HepG2 (cell line): ENCODE results near the gene KANSL1L. TPM values are rescaled to one million over a fixed set of nuclear protein-coding genes. Genes with fewer than 3 reads are reported as not detected.

Source experiments
- ATAC-seq: fragments of 200-7000 bp; cut with Tn5 transposase; 3 replicates; pipeline ENCODE4 v1.9.1; 2020; ENCODE audit warnings: mild to moderate bottlenecking, moderate library complexity
- BruUV-seq: library from RNA; stranded (reverse); fragments of 400-500 nt; replicated peaks from 2 replicates; lab custom pipeline; 2021; lab: Mats Ljungman, UMichigan
- CTCF ChIA-PET: fragments of 300-600 bp; formaldehyde crosslinking; extraction: SDS; loops from one replicate; lab custom pipeline; 2021; ENCODE audit warnings: low total read pairs, inconsistent platforms, low intra/inter-chr PET ratio; lab: Yijun Ruan, JAX
- POLR2A ChIA-PET: fragments of 350-600 bp; sonication (Branson Sonifier 250); formaldehyde crosslinking; loops from one replicate; lab custom pipeline; 2020; ENCODE audit warnings: antibody characterized with exemption, inconsistent platforms; lab: Yijun Ruan, JAX
- DNase-seq: peaks from one replicate; pipeline ENCODE4 v3.0.0-alpha.2; 2015; ENCODE audit warnings: low spot score
- FAIRE-seq: peaks from 3 replicates; lab custom pipeline; 2011; peaks lifted over from hg19 to GRCh38; lab: Jason Lieb, UNC
- H2AFZ ChIP-seq: one replicate; pipeline ENCODE4 v1.6.1; 2011; ENCODE audit warnings: low read length, inconsistent platforms
- H3K27ac ChIP-seq: fragments of 300-600 bp; 3 replicates; pipeline ENCODE4 v1.8.0; 2011; ENCODE audit warnings: mixed run types, mild to moderate bottlenecking, mixed read lengths, low read length, inconsistent platforms; ENCODE audit not compliant: insufficient read depth; ENCODE audit errors: extremely low read length
- H3K27me3 ChIP-seq, 2 experiments: fragments of 200-600 bp in 1 of 2; 2 replicates in 1 of 2; 3 replicates in 1 of 2; pipeline versions ENCODE4 v1.6.0 to v1.8.0; 2011; ENCODE audit warnings: low read length in 2 of 2, mild to moderate bottlenecking in 2 of 2, moderate library complexity in 2 of 2, inconsistent platforms in 1 of 2; ENCODE audit not compliant: insufficient read depth in 2 of 2, control insufficient read depth in 1 of 2
- H3K36me3 ChIP-seq, 2 experiments: fragments of 200-600 bp in 1 of 2; replicated peaks in 1 of 2; 2 replicates in 1 of 2; 3 replicates in 1 of 2; pipeline versions ENCODE4 v1.5.1 to v1.8.0; 2011; ENCODE audit warnings: low read length in 2 of 2, inconsistent platforms in 1 of 2; ENCODE audit not compliant: insufficient read depth in 2 of 2, control insufficient read depth in 1 of 2
- H3K4me1 ChIP-seq: 2 replicates; pipeline ENCODE4 v1.5.1; 2012; ENCODE audit warnings: low read length, inconsistent platforms; ENCODE audit not compliant: insufficient read depth
- H3K4me2 ChIP-seq: 2 replicates; pipeline ENCODE4 v1.6.0; 2011; ENCODE audit warnings: low read depth, low read length, inconsistent platforms
- H3K4me3 ChIP-seq, 3 experiments: fragments of 200-600 bp in 1 of 3; sonication (generic), shearing (Covaris generic) in 1 of 3; replicated peaks in 1 of 3; 2 replicates each; pipeline ENCODE4 v1.5.1; 2011 to 2016; ENCODE audit warnings: low read length in 3 of 3, inconsistent platforms in 2 of 3, low read depth in 2 of 3, mild to moderate bottlenecking in 2 of 3, control low read depth in 1 of 3, mixed read lengths in 1 of 3; ENCODE audit not compliant: insufficient read depth in 1 of 3
- H3K79me2 ChIP-seq: one replicate; pipeline ENCODE4 v1.6.1; 2011; ENCODE audit warnings: low read length, inconsistent platforms; ENCODE audit not compliant: insufficient read depth
- H3K9ac ChIP-seq: 2 replicates; pipeline ENCODE4 v1.6.0; 2011; ENCODE audit warnings: mild to moderate bottlenecking, low read depth, low read length, inconsistent platforms; ENCODE audit not compliant: insufficient read depth
- H3K9me3 ChIP-seq: 2 replicates; pipeline ENCODE4 v1.5.1; 2012; ENCODE audit warnings: mild to moderate bottlenecking, low read length
- H4K20me1 ChIP-seq: 2 replicates; pipeline ENCODE4 v1.6.0; 2011; ENCODE audit warnings: inconsistent platforms, mild to moderate bottlenecking, low read length, moderate library complexity; ENCODE audit not compliant: insufficient read depth
- ATF7 ChIP-seq, 2 experiments: fragments of 450-650 bp in 1 of 2; sonication (generic) in 1 of 2; formaldehyde crosslinking in 1 of 2; IDR thresholded peaks; 2 replicates each; pipeline versions ENCODE4 v1.4.0 to v1.6.1; 2016 to 2020; ENCODE audit warnings: antibody characterized with exemption in 1 of 2, mild to moderate bottlenecking in 1 of 2, missing genetic modification reagents in 1 of 2
- BRCA1 ChIP-seq: sonication (generic); formaldehyde crosslinking; IDR thresholded peaks from 2 replicates; pipeline ENCODE4 v1.4.0; 2020; ENCODE audit warnings: missing genetic modification reagents
- XBP1 ChIP-seq: sonication (generic); formaldehyde crosslinking; IDR thresholded peaks from 2 replicates; pipeline ENCODE4 v1.5.0; 2020; ENCODE audit warnings: missing genetic modification reagents
- WGBS: methylation state at CpG from one replicate; pipeline ENCODE4 v1.1.6; 2017; ENCODE audit warnings: low lambda C conversion rate; 5-methylcytosine and 5-hydroxymethylcytosine counted together
- in situ Hi-C: cut with HindIII; loops from 2 replicates; pipeline ENCODE4 v1.10.0; 2017; ENCODE audit warnings: low pct_unique_long_range_greater_than_20kb; ENCODE audit not compliant: extremely low pct_ligation_motif_present
- intact Hi-C: fragments of 100-400 bp; cut with micrococcal nuclease; formaldehyde crosslinking; loops from one replicate; pipeline ENCODE4 v1.10.0; 2022; ENCODE audit not compliant: unreplicated experiment
- polyA plus RNA-seq, 8 experiments: library from polyadenylated mRNA; depleted of rRNA in 3 of 8; stranded (reverse) in 7 of 8; unstranded in 1 of 8; fragments of >200 nt; fragmentation: Illumina TruSeq in 4 of 8; extraction: Trizol in 4 of 8; gene quantifications; 2 replicates each; pipeline versions ENCODE4 v1.2.1 to v1.2.3, GENCODE V29; 2011 to 2016; ENCODE audit warnings: low read depth in 4 of 8, missing spikeins in 1 of 8, mixed read lengths in 1 of 8; ENCODE audit not compliant: insufficient read depth in 1 of 8
- total RNA-seq, 5 experiments: library from RNA; depleted of rRNA; stranded (reverse); fragments of >200 nt; fragmentation: Illumina TruSeq; extraction: Trizol; gene quantifications; 2 replicates each; pipeline ENCODE4 v1.2.3, GENCODE V29; 2016; ENCODE audit warnings: low read depth in 1 of 5
- TF ChIP-seq, protein P1 (sequence below), 2 experiments: sonication (generic) in 1 of 2; formaldehyde crosslinking in 1 of 2; IDR thresholded peaks; 2 replicates each; pipeline versions ENCODE4 v1.6.1 to v1.9.0; 2014 to 2022; ENCODE audit warnings: antibody characterized with exemption in 1 of 2, borderline replicate concordance in 1 of 2, inconsistent platforms in 1 of 2, low read depth in 1 of 2, missing genetic modification reagents in 1 of 2
- TF ChIP-seq, protein P2 (sequence below): sonication (generic); formaldehyde crosslinking; IDR thresholded peaks from 2 replicates; pipeline ENCODE4 v1.4.0; 2020; ENCODE audit warnings: missing genetic modification reagents

KANSL1L gene
- total and polyA plus RNA-seq, 2 of the 13 experiments (the other 11 are each of a cell fraction or from before 2014, with no cell fraction given), result 5.4 to 10.3 TPM

DNA sequence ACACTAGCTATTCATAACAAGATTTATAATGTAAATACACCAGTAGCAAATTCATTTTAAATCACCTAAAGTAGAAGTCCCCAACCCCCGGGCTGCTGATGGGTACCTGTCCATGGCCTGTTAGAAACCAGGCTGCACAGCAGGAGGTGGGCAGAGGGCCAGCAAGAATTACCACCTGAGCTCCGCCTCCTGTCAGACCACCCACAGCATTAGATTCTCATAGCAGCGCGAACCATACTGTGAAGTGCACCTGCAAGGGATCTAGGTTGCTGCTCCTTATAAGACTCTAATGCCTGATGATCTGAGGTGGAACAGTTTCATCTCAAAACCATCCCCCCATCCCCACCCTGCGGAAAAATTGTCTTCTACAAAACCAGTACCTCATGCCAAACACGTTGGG lies 71.3 kb downstream of the KANSL1L start:
- TF ChIP-seq, protein P1, sequence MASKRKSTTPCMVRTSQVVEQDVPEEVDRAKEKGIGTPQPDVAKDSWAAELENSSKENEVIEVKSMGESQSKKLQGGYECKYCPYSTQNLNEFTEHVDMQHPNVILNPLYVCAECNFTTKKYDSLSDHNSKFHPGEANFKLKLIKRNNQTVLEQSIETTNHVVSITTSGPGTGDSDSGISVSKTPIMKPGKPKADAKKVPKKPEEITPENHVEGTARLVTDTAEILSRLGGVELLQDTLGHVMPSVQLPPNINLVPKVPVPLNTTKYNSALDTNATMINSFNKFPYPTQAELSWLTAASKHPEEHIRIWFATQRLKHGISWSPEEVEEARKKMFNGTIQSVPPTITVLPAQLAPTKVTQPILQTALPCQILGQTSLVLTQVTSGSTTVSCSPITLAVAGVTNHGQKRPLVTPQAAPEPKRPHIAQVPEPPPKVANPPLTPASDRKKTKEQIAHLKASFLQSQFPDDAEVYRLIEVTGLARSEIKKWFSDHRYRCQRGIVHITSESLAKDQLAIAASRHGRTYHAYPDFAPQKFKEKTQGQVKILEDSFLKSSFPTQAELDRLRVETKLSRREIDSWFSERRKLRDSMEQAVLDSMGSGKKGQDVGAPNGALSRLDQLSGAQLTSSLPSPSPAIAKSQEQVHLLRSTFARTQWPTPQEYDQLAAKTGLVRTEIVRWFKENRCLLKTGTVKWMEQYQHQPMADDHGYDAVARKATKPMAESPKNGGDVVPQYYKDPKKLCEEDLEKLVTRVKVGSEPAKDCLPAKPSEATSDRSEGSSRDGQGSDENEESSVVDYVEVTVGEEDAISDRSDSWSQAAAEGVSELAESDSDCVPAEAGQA (IDR thresholded peaks at IDR 0.05; ENCODE audit: low read depth), result no peak
- TF ChIP-seq, protein P1 (CRISPR knock-in tag; IDR thresholded peaks at IDR 0.05; ENCODE audit: borderline replicate concordance), result no peak
- TF ChIP-seq BRCA1 (CRISPR knock-in tag) (no peak), ATF7 (IDR thresholded peaks at IDR 0.05) (no peak), ATF7 (CRISPR knock-in tag; IDR thresholded peaks at IDR 0.05) (no peak), XBP1 (CRISPR knock-in tag) (no peak)
- TF ChIP-seq, protein P2, sequence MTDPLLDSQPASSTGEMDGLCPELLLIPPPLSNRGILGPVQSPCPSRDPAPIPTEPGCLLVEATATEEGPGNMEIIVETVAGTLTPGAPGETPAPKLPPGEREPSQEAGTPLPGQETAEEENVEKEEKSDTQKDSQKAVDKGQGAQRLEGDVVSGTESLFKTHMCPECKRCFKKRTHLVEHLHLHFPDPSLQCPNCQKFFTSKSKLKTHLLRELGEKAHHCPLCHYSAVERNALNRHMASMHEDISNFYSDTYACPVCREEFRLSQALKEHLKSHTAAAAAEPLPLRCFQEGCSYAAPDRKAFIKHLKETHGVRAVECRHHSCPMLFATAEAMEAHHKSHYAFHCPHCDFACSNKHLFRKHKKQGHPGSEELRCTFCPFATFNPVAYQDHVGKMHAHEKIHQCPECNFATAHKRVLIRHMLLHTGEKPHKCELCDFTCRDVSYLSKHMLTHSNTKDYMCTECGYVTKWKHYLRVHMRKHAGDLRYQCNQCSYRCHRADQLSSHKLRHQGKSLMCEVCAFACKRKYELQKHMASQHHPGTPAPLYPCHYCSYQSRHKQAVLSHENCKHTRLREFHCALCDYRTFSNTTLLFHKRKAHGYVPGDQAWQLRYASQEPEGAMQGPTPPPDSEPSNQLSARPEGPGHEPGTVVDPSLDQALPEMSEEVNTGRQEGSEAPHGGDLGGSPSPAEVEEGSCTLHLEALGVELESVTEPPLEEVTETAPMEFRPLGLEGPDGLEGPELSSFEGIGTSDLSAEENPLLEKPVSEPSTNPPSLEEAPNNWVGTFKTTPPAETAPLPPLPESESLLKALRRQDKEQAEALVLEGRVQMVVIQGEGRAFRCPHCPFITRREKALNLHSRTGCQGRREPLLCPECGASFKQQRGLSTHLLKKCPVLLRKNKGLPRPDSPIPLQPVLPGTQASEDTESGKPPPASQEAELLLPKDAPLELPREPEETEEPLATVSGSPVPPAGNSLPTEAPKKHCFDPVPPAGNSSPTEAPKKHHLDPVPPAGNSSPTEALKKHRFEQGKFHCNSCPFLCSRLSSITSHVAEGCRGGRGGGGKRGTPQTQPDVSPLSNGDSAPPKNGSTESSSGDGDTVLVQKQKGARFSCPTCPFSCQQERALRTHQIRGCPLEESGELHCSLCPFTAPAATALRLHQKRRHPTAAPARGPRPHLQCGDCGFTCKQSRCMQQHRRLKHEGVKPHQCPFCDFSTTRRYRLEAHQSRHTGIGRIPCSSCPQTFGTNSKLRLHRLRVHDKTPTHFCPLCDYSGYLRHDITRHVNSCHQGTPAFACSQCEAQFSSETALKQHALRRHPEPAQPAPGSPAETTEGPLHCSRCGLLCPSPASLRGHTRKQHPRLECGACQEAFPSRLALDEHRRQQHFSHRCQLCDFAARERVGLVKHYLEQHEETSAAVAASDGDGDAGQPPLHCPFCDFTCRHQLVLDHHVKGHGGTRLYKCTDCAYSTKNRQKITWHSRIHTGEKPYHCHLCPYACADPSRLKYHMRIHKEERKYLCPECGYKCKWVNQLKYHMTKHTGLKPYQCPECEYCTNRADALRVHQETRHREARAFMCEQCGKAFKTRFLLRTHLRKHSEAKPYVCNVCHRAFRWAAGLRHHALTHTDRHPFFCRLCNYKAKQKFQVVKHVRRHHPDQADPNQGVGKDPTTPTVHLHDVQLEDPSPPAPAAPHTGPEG (CRISPR knock-in tag), result no peak
- Histone ChIP-seq H3K4me3 (no peak overlapping the region), H3K27ac (no peak overlapping the region), H3K9ac (no peak overlapping the region), H3K36me3 (no peaks in the 10 kb centered on the region), H3K79me2 (no peaks in the 10 kb centered on the region), H3K4me1 (no peaks in the 10 kb centered on the region), H2AFZ (no peak overlapping the region), H3K4me2 (no peak overlapping the region), H4K20me1 (no peaks in the 10 kb centered on the region), H3K27me3 (no peaks in the 10 kb centered on the region), H3K9me3 (no peaks in the 10 kb centered on the region)
- in situ Hi-C loops (no loop called here), intact Hi-C loops (no loop called here)
- ATAC-seq (no peak), DNase-seq (no peak), FAIRE-seq (no peak)
- BruUV-seq, result no TSS peak
- ChIA-PET CTCF (no interaction called here), POLR2A (no interaction called here)
- 94% methylated on average over 6 of the region's 6 CpGs for WGBS
